AG04449 (cell line): ENCODE results near the gene PDIK1L.

Experiments used
- CTCF ChIA-PET: fragments of 350-600 bp; formaldehyde crosslinking; extraction: SDS; loops from one replicate; lab custom pipeline; 2021; ENCODE audit warnings: antibody characterized with exemption; lab: Yijun Ruan, JAX
- POLR2A ChIA-PET: fragments of 400-600, 350-600 bp; formaldehyde crosslinking; extraction: SDS; loops from one replicate; lab custom pipeline; 2020; ENCODE audit warnings: antibody characterized with exemption, inconsistent platforms; lab: Yijun Ruan, JAX
- DNase-seq: peaks from one replicate; pipeline ENCODE4 v3.0.0-alpha.2; 2010; ENCODE audit warnings: low read depth, low spot score
- H3K4me3 ChIP-seq: 2 replicates; pipeline ENCODE4 v1.5.1; 2011; ENCODE audit warnings: low read depth, mild to moderate bottlenecking, control low read depth, low read length
- CTCF ChIP-seq: IDR thresholded peaks from one replicate; pipeline ENCODE4 v1.5.1; 2011; ENCODE audit warnings: mild to moderate bottlenecking, moderate library complexity, low read length, control low read depth, inconsistent platforms; ENCODE audit not compliant: insufficient read depth; ENCODE audit errors: missing control alignments

Gene PDIK1L

GRCh38 chr1:26124418-26125331 is 13.1 kb downstream of the PDIK1L start:
- TF ChIP-seq CTCF: no peak
- DNase-seq: no peak
- CTCF ChIA-PET: interaction anchor here (1.3 to 11.5 kb wide), 5 partner anchors 21 to 197 kb away, joined by 3 to 150 read pairs (median 5); no protein-coding TSS in a partner anchor
- H3K4me3 ChIP-seq: no peak overlapping the region
- POLR2A ChIA-PET: no interaction called here

DNA sequence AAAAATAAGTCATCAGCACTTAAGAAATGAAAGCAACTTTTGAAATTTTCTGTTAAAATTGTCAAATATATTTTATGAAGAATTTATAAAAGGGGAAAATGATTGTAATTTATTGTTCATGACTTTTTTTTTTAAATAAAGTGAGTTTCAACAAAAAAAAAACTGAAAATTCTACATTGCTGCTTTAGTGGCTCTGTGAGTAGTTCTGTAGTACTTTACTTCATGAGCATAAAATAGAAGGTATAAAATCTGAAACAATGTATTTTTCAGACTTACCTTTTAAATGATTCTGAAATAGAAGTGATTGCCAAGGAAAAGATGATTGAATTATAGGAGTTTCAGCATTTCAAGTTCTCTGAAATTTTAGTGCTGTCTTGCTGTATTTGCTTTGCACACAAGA is 13.8 kb downstream of the PDIK1L start:
- H3K4me3 ChIP-seq: no peak overlapping the region
- CTCF ChIA-PET: interaction anchor here (0.8 to 11.5 kb wide), 6 partner anchors 14 to 196 kb away, joined by 3 to 150 read pairs (median 4); partner anchors contain the start of gene C1orf232
- no peak for TF ChIP-seq CTCF
- DNase-seq: no peak
- POLR2A ChIA-PET: no interaction called here

GRCh38 chr1:26125946-26126320 is 14.3 kb downstream of the PDIK1L start:
- no peak for DNase-seq
- POLR2A ChIA-PET: no interaction called here
- TF ChIP-seq CTCF: no peak
- H3K4me3 ChIP-seq: no peak overlapping the region
- CTCF ChIA-PET: interaction anchor here (0.6 to 11.5 kb wide), 9 partner anchors 13 to 230 kb away, joined by 3 to 150 read pairs (median 3); partner anchors contain the start of genes C1orf232 and CEP85

GRCh38 chr1:26126321-26127084 is 14.9 kb downstream of the PDIK1L start:
- DNase-seq: no peak
- ChIA-PET POLR2A (no interaction called here), CTCF (interaction anchor here (0.6 to 11.5 kb wide), 11 partner anchors 12 to 230 kb away, joined by 3 to 150 read pairs (median 3); partner anchors contain the start of genes C1orf232, CEP85 and ZNF593)
- H3K4me3 ChIP-seq: no peak overlapping the region
- no peak for TF ChIP-seq CTCF

GRCh38 chr1:26127235-26128163 is 15.9 kb downstream of the PDIK1L start:
- CTCF ChIA-PET: interaction anchor here (1.0 to 11.5 kb wide), 6 partner anchors 12 to 194 kb away, joined by 3 to 150 read pairs (median 4); partner anchors contain the start of gene ZNF593
- POLR2A ChIA-PET: no interaction called here
- no peak for DNase-seq
- no peak overlapping the region for H3K4me3 ChIP-seq
- TF ChIP-seq CTCF: no peak
